Peyer's patch (tissue), 4 donors: ENCODE results near the gene MUC5B.

Experiments used
- CTCF ChIP-seq, 6 experiments: fragments of 450-650 bp in 4 of 6; fragments of 200-600 bp in 2 of 6; sonication (generic) in 1 of 6; IDR thresholded peaks; one replicate each; pipeline ENCODE4 v1.5.1; 2017 to 2019; ENCODE audit warnings: antibody characterized with exemption in 6 of 6, mild to moderate bottlenecking in 3 of 6, moderate library complexity in 1 of 6
- POLR2A ChIP-seq, 2 donors: fragments of 450-650 bp; IDR thresholded peaks; one replicate each; pipeline ENCODE4 v1.5.1; 2017; ENCODE audit warnings: antibody characterized with exemption in 2 of 2, mild to moderate bottlenecking in 2 of 2, moderate library complexity in 2 of 2

- TF ChIP-seq CTCF (IDR thresholded peaks at IDR 0.05) (no peak), POLR2A (IDR thresholded peaks at IDR 0.05) (no peak)
Observed at GRCh38 chr11:1230456-1231395, 7.9 kb downstream of the MUC5B start.
